ENCODE results near the gene HEXIM2. TPM values are rescaled to one million over a fixed set of nuclear protein-coding genes. Genes with fewer than 3 reads are reported as not detected.

The HEXIM2 gene
- total and polyA plus RNA-seq, 2 of the 13 experiments (the other 11 are each of a cell fraction or from before 2014, with no cell fraction given): 27.1 to 32.4 TPM

DNA sequence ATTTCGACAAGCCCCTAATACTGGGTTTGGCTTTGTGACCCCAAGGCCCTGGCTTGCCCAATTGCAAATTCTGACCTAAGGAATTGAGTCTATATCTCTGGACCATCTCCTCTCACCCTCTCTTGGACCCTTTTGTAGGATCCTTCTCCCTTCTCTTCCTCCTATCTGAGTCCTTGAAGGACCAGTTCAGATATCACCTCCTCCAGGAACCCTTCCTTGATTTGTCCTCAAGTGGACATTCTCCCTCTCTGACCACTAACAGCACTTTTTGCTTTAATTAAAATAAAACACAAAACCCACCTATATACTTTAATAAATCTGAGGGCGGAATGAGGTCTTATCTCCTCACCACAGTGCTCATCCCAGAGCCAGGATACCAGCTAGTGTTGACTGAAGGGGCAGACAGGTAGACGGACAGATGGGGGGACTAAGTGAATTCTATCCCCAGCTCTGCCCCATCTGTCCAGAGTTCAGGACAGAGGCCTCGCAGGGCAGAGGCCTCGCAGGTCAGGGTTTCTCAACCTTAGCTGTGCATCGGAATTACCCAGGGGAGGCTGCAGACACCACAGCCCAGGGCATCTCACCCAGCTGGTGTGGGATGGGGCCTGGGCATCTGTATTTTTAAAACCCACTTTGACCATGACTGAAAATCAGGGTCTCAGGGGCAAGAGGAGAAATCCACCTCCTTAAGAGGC lies 38.5 kb upstream of the HEXIM2 start (continued):
- TF ChIP-seq, protein P1, sequence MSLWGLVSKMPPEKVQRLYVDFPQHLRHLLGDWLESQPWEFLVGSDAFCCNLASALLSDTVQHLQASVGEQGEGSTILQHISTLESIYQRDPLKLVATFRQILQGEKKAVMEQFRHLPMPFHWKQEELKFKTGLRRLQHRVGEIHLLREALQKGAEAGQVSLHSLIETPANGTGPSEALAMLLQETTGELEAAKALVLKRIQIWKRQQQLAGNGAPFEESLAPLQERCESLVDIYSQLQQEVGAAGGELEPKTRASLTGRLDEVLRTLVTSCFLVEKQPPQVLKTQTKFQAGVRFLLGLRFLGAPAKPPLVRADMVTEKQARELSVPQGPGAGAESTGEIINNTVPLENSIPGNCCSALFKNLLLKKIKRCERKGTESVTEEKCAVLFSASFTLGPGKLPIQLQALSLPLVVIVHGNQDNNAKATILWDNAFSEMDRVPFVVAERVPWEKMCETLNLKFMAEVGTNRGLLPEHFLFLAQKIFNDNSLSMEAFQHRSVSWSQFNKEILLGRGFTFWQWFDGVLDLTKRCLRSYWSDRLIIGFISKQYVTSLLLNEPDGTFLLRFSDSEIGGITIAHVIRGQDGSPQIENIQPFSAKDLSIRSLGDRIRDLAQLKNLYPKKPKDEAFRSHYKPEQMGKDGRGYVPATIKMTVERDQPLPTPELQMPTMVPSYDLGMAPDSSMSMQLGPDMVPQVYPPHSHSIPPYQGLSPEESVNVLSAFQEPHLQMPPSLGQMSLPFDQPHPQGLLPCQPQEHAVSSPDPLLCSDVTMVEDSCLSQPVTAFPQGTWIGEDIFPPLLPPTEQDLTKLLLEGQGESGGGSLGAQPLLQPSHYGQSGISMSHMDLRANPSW (CRISPR knock-in tag; IDR thresholded peaks at IDR 0.05; ENCODE audit: borderline replicate concordance): no peak
- TF ChIP-seq, protein P2, sequence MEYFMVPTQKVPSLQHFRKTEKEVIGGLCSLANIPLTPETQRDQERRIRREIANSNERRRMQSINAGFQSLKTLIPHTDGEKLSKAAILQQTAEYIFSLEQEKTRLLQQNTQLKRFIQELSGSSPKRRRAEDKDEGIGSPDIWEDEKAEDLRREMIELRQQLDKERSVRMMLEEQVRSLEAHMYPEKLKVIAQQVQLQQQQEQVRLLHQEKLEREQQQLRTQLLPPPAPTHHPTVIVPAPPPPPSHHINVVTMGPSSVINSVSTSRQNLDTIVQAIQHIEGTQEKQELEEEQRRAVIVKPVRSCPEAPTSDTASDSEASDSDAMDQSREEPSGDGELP (IDR thresholded peaks at IDR 0.05; ENCODE audit: borderline replicate concordance, low read depth): peak; percentile 23; the same call in 1 of the 2 replicates
- TF ChIP-seq ZNF160 (CRISPR knock-in tag; IDR thresholded peaks at IDR 0.05): no peak
- TF ChIP-seq ZKSCAN5 (CRISPR knock-in tag; IDR thresholded peaks at IDR 0.05): no peak
- TF ChIP-seq ZNF138 (CRISPR knock-in tag; IDR thresholded peaks at IDR 0.05; ENCODE audit: low read depth): no peak
- TF ChIP-seq IKZF4 (CRISPR knock-in tag; IDR thresholded peaks at IDR 0.05; ENCODE audit: borderline replicate concordance, low read depth, not compliant biosample characterization): no peak
- TF ChIP-seq RARA (CRISPR knock-in tag; IDR thresholded peaks at IDR 0.05): peak; percentile 50; the same call in 1 of the 2 replicates
- no peak for TF ChIP-seq DMAP1 (CRISPR knock-in tag; IDR thresholded peaks at IDR 0.05)
- peak; percentile 15; the same call in 1 of the 2 replicates for TF ChIP-seq PHF8 (CRISPR knock-in tag; IDR thresholded peaks at IDR 0.05)
- TF ChIP-seq PAX8 (CRISPR knock-in tag; IDR thresholded peaks at IDR 0.05; ENCODE audit: borderline replicate concordance): no peak
- peak; percentile 53; the same call in 1 of the 2 replicates for TF ChIP-seq MED1 (CRISPR knock-in tag; IDR thresholded peaks at IDR 0.05)
